SW480 (cell line): ENCODE data around the gene RPRD1A.
"Not testable (repeated sequence)": the region's sequence is repeated elsewhere in the genome, so short reads cannot be mapped to it uniquely, and the experiment has no call there.

Experiments used
- DNase-seq: peaks from one replicate; pipeline ENCODE4 v3.0.0-alpha.2; 2016; ENCODE audit warnings: low spot score

RPRD1A gene

GRCh38 chr18:35971661-35972196 lies 95.6 kb downstream of the RPRD1A start:
- DNase-seq, result peak; percentile 3

GRCh38 chr18:35969676-35970075 lies 97.7 kb downstream of the RPRD1A start:
- DNase-seq, result no peak

DNA sequence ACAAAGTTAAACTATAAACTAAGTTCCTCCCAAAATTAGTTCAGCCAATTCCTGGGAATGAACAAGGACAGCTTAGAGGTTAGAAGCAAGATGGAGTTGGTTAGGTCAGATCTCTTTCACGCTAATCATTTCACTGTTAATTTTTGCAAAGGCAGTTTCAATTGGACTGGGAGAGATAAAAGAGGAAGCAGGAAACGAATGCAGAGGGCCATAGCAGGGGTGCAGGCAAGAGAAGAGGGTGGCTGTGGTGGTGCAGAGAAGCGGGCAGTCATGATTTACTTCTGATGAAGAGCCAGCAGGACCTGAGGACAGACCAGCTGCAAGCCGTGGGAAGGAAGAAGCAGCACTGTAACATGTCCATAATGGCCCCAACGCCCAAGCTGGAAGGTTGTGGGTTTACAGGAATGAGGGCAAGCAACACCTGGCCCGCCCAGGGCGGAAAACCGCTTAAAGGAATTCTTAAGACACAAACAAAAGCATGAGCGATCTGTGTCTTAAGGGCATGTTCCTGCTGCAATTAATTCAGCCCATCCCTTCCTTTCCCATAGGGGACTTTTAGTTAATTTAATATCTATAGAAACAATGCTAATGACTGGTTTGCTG lies 99.0 kb downstream of the RPRD1A start:
- no peak for DNase-seq

- not testable (repeated sequence) for DNase-seq
Observed at GRCh38 chr18:35967866-35968265, 99.5 kb downstream of the RPRD1A start.

GRCh38 chr18:35964319-35964718 lies 103.0 kb downstream of the RPRD1A start:
- DNase-seq, result no peak

- no peak for DNase-seq
Observed at GRCh38 chr18:35962320-35962719, 105.0 kb downstream of the RPRD1A start.

DNA sequence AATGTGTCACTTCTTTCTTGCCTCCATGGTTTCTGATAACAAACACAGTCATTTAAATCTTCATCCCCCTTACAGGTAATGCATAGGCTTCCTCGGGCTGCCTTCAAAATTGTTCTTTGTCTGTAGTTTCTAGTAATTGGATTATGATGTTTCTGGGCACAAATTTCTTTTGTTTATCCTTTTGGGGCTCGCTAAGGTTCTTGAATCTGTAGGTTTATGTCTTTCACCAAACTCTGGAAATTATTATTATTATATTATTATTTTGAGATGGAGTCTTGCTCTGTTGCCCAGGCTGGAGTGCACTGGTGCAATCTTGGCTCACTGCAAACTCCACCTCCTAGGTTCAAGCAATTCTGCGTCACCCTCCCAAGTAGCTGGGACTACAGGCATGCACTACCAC lies 111.1 kb downstream of the RPRD1A start:
- no peak for DNase-seq

DNA sequence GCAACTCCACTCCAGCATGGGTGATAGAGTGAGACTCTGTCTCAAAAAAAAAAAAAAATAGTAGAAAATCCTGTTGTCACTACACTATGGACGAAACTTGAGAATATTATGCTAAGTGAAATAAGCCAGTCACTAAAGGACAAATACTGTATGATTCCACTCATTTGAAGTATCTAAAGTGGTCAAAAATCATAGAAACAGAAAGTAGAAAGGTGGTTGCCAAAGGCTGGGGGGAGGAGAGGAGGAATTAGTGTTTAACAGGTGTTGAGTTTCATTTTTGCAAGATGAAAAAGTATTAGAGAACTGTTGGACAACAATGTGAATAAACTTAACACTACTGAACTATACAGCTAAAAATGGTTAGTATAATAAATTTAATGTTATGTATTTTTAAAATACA lies 113.7 kb downstream of the RPRD1A start:
- no peak for DNase-seq

DNA sequence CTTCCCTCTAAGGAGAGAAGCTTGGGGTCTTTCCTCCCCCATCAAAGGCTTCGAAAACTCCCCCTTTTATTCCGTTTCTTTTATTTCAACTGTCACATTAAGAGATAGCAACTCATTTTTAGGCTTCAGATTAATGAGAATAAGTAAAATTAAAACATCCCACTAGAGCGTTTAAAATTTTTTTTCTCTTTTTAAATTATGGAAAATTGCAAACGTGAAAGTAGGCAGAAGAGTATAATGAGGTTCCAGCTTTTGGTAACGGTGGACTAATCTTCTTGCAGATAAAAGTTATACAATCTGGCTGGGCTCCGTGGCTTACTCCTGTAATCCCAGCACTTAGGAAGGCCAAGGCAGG lies 116.8 kb downstream of the RPRD1A start:
- no peak for DNase-seq

DNA sequence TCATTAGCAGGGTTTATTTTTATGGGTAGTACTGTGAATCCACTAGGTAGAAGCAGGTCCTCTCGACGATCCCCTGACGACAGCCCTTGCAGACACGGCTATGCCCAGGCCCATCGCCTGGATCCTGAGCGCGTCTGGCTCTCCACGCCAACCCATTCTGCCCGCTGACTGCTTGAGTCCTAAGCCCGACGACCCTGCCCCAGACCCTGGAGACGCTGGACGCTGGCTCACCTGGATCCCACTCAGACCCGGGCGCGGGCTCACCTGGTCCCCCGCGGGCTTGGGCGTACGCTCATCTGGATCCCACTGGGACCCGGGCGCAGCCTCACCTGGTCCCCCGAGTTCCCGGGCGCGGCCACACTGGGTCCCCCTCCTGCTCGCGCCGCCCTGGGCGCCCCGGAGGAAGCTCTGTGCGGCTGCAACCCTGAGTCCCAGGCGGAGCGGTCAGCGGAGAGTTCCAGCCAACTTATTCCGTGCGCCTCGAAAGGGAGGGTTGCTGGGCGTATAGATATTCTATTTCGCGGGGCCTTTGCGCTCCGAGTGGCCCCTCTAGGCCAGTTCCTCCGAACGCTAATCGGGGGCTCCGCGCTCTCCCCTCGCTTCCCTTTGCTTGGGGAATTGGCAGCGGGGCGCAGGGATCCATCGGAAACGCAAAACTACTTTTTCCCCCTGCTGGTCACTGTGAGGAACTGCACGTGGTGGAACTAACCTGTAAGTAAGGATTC lies 117.3 kb downstream of the RPRD1A start:
- no peak for DNase-seq

GRCh38 chr18:35949090-35949489 lies 118.3 kb downstream of the RPRD1A start:
- DNase-seq, result no peak

DNA sequence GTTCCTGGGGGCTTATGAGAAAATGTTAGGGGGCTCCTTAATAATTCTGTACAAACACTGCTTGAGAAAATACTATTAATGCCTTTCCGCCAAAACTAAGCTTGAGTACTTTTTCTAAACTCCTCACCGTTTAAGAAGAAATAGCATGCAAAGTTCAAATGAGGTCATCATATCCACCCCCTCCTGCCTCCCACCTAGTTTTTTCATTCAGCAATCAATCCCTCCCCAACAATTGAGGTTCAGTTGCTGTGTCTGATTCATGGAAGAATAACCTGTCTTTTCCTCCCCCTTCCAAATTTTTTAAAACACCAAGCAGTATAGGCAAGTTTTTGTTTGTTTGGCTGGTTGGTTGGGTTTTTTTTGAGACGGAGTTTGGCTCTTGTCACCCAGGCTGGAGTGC lies 119.3 kb downstream of the RPRD1A start:
- no peak for DNase-seq

- DNase-seq, result no peak
Observed at GRCh38 chr18:35942661-35943060, 124.7 kb downstream of the RPRD1A start.

DNA sequence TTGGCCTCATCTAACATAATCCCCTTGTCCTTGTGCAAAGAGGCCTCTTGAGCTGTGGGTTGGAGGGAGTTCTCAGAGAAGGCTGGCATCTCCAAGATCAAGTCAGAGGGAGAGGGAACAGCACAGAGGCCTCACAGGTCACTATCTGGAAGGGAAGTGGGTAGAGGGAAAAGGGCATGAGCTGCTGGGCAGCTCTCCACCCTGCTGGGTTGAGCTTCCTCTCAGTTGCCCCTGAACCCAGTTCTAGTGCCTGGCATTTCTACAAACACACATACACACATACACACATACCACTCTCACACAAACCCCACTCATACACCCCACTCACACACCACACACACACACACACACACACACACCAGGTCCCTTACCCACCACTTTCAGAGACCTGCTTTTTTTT lies 125.2 kb downstream of the RPRD1A start:
- no peak for DNase-seq

- DNase-seq, result peak; percentile 42
Observed at GRCh38 chr18:35941299-35941698, 126.1 kb downstream of the RPRD1A start.
